Kidney tubule cell (primary cell): Measurements from ENCODE around the gene TALDO1.
A peak's percentile ranks its signal among the peaks of the same experiment; 100 is the strongest.

Source experiments
- DNase-seq: peaks from one replicate; pipeline ENCODE4 v3.0.0-alpha.2; 2018; ENCODE audit warnings: low spot score

Gene TALDO1

GRCh38 chr11:801097-801780 lies 54.0 kb downstream of the TALDO1 start:
- DNase-seq: no peak

- DNase-seq: no peak
Observed at GRCh38 chr11:802018-802617, 54.9 kb downstream of the TALDO1 start.

- no peak for DNase-seq
Observed at GRCh38 chr11:802693-803466, 55.6 kb downstream of the TALDO1 start.

- DNase-seq: no peak
Observed at GRCh38 chr11:803467-803742, 56.1 kb downstream of the TALDO1 start.

GRCh38 chr11:803770-804598 lies 56.7 kb downstream of the TALDO1 start:
- no peak for DNase-seq

GRCh38 chr11:804599-804964 lies 57.3 kb downstream of the TALDO1 start:
- DNase-seq: no peak

- DNase-seq: no peak
Observed at GRCh38 chr11:808427-809286, 61.4 kb downstream of the TALDO1 start.

- peak; percentile 96 for DNase-seq
Observed at GRCh38 chr11:809287-810039, 62.2 kb downstream of the TALDO1 start, which contains the start of gene RPLP2. RPLP2 (plus strand) TSS chr11:809967; CDS start chr11:810235, 268 bp downstream.

GRCh38 chr11:810040-810567 lies 62.8 kb downstream of the TALDO1 start:
- no peak for DNase-seq

- peak; percentile 35 for DNase-seq
Observed at GRCh38 chr11:811446-812245, 64.4 kb downstream of the TALDO1 start.

GRCh38 chr11:812390-812789 lies 65.1 kb downstream of the TALDO1 start:
- no peak for DNase-seq

GRCh38 chr11:813072-813455 lies 65.8 kb downstream of the TALDO1 start:
- DNase-seq: no peak

- DNase-seq: no peak
Observed at GRCh38 chr11:813456-814096, 66.3 kb downstream of the TALDO1 start.
